Stimulated activated CD8-positive, alpha-beta memory T cell treated with anti-CD3 and anti-CD28 coated beads, Interleukin-15, amount 100 ng/mL, for 24 hours (primary cell): ENCODE measurements around the gene FAM107B.
"Not testable (repeated sequence)": the region's sequence is repeated elsewhere in the genome, so short reads cannot be mapped to it uniquely, and the experiment has no call there.

Source experiments
- DNase-seq: peaks from one replicate; pipeline ENCODE4 v3.0.0-alpha.2; 2020; ENCODE audit warnings: low read depth

Gene FAM107B

DNA sequence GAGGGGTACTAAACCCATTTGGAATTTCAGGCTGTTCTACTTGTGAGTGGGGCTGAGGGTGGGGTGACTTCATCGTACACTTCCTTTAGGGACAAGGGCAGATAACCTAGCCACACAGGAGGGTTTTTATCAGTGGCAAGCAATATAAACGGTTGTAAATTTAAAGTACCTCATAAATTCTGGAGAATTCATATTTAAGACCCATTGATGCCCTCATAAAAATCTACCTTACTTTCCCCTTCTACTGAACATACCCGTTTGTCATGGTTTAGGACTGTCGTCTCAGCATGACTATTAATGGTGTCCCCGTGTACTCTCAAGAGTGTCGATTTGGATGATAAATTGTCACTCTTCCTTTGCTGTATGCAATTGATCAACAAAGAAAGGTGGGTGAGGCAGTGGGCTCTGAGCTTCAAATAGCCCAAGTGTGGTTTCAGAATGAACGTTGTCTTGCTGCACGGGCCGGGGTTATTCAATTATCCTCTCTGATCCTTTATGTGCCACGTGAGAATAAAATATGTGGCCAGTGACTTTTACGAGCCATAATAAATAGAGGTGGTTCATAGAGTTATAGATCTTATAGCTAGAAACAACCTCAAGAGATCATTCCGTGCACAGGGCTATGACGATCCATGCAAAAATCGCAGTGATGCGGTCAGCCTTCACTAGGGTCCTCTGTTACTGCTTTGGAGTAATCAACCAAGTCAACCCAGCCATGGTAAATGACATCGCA is 82.2 kb downstream of the FAM107B start:
- no peak for DNase-seq

GRCh38 chr10:14691359-14691758 is 83.3 kb downstream of the FAM107B start:
- no peak for DNase-seq

DNA sequence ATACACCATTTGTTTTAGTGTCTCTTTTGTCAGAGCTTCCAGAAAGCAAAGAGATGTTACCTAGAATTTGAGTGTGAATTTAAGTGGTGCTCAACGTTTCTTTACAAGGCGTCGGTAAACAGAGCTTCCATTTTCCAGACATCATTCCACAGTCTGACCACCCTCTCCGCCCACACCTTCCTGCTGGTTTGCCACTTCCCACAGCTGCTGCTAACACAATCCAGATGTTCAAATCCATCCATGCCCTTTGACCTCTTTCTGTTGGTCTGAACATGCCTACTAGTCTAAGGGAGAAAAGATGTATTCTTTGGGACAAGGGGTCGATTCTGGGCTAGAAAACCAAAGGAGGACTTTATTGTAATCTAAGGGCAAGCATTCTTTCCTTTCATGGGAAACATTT is 86.1 kb downstream of the FAM107B start:
- DNase-seq = no peak

- DNase-seq = not testable (repeated sequence)
Observed at GRCh38 chr10:14688189-14688588, 86.5 kb downstream of the FAM107B start.

DNA sequence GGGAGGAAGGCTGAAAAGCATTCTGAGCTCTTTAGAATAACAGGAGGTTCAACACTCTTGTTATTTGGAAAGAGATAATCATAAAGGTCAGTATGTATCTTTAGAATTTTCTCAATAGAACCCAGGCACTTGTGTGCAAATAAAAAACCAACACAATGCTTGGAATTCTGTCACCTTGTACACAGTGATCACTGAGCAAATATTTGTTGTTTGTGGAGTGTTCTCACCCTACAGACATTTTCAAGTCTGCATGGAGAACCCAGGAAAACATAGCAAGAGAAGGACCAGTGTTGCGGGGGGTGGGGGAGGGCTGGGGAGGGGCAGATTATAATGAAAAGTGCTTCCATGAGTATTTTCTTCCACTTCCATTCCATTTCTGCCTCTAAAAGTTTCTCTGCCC is 87.4 kb downstream of the FAM107B start:
- no peak for DNase-seq

GRCh38 chr10:14686356-14686755 is 88.3 kb downstream of the FAM107B start:
- DNase-seq = no peak

- DNase-seq = no peak
Observed at GRCh38 chr10:14684354-14684753, 90.3 kb downstream of the FAM107B start.

GRCh38 chr10:14683256-14683655 is 91.4 kb downstream of the FAM107B start:
- no peak for DNase-seq

DNA sequence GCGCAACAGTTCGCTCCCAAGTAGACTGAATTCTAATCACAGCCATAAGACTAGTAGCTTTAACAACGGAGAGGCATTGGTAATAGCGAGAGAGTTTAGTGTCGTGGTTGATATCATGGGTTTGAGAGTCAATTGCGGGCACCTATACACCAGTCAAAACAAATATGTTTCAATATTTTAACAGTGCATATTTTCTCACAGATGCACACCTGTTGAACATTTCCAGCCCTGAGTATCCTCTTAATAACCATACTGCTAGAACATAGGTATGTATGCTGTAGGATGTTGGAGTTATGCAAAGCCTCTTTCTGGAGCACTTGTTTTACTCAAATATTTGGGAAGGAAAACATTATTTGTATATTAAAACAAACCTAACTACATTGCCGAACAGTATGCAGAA is 92.9 kb downstream of the FAM107B start:
- no peak for DNase-seq

DNA sequence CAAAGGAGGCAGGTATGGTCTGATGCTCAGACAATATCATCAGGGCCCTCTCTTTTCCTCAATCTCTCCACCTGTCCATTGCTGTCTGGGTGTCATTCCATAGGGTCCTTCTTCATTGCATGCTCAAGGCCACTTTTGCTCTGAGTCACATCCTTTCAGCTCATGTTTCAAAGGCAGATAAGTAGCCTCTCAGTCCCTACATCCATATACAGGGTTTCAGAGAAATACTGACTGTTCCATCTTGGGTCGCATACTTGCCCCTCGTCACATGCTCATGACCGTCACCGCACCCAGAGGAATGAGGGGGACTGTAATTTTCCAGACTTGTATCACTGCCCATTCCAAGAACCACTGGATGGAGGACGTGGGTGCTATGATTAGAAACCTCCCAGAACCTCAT is 93.4 kb downstream of the FAM107B start:
- DNase-seq = no peak

- DNase-seq = no peak
Observed at GRCh38 chr10:14678637-14679036, 96.1 kb downstream of the FAM107B start.

DNA sequence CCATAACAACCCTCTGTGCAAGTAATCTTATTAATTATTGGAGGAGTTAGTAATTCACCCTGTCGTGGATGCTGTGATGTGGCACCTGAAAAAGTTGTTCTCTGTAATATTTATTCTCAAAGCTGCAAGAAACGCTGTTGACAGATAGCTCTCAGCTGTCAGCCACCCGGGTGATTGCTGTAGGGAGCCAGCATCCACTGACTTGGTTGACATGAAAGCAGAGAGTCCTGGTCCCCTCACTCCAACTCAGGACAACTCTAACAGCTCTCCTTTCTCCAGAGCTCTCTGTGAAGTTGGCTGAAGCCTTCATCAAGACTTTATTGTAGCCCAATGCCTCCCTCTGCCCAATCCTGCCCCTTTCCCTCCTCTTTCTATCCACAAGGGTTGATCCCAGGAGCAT is 98.0 kb downstream of the FAM107B start:
- no peak for DNase-seq

GRCh38 chr10:14674376-14675050 is 100.2 kb downstream of the FAM107B start:
- DNase-seq = no peak

DNA sequence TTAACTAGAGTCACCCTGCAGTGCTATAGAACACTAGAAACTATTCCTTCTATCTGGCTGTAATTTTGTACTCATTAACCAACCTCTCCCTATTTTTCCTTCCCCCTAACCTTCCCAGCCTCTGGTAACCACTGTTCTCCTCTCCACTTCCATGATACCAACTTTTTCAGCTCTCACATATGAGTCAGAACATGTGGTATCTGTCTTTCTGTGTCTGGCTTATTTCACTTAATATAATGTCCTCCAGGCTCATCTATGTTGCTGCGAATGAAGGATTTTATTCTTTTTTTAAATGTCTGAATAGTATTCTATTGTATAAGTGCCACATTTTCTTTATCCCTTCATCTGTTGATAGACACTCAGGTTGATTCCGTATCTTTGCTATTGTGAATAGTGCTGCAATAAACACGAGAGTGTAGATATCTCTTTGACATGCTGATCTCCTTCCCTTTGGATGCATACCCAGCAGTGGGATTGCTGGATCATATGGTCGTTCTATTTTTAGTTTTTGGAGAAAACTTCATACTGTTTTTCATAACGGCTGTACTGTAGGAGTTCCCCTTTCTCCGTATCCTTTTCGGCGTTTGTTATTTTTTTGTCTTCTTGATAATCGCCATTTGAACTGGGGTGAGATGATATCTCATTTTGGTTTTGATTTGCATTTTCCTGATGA is 101.4 kb downstream of the FAM107B start:
- no peak for DNase-seq

GRCh38 chr10:14671386-14671831 is 103.3 kb downstream of the FAM107B start:
- no peak for DNase-seq

DNA sequence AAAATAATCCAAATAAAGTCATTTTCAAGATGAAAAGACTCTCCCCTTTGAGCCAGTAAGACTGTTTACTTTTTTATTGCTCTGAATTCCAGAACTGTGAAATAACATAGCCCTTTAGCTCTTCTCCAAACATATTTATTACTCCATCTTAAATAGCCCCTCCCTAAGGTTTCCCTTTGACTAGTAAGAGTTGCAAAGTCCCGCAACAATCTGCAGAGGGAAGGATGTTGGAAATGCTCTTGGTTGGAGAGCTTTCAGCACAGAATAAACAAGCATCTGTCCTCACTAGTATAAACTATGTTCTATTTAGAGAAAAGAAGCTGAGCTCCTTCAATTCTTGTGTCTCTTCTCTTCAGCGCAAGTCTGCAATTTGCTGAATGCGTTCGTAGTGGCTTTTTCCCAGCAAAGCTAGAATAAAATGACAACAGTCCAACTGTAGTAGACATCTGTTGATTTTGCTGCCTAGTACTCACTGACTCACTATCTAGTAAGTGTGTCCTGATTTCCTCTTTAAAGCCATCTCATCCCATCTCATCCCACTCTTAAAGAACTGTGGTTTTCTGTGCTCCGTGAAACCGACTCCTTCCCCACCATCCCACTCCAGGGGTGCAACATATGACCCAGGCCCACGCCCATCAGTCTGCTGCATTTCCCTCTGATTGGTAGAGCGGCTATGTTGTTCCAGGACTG is 104.0 kb downstream of the FAM107B start:
- DNase-seq = no peak

GRCh38 chr10:14669576-14669975 is 105.1 kb downstream of the FAM107B start:
- DNase-seq = no peak

- no peak for DNase-seq
Observed at GRCh38 chr10:14667781-14668180, 106.9 kb downstream of the FAM107B start.

- DNase-seq = no peak
Observed at GRCh38 chr10:14667280-14667679, 107.4 kb downstream of the FAM107B start.

- no peak for DNase-seq
Observed at GRCh38 chr10:14665865-14666857, 108.5 kb downstream of the FAM107B start.

DNA sequence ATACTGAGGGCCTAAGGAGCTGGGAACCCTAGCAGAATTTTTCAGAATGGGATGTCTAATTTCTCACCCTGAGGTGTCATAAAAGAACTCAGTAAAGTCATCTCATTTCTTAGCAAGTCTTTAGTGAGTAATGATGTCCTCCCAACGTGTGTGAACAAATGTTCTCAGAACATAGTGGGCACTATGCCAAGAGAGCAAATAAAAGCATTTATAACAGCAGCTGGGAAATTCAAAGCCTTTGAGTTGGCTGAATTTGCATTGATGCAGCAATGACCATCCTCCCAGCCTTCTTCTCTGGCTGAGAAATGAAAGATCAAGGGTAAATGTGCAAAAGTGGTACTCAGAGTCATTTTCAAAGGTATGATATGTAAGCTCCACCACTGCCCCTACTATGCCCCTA is 109.4 kb downstream of the FAM107B start:
- DNase-seq = no peak
